ENCODE data around the gene SYTL3.

The SYTL3 gene

GRCh38 chr6:158718461-158719046, 68.7 kb downstream of the SYTL3 start:
- peak; percentile 92 for DNase-seq (ENCODE audit: low read depth, low spot score)

GRCh38 chr6:158722176-158722729, 72.4 kb downstream of the SYTL3 start:
- DNase-seq (ENCODE audit: low read depth, low spot score), result no peak

GRCh38 chr6:158725704-158726103, 75.8 kb downstream of the SYTL3 start:
- no peak for DNase-seq (ENCODE audit: low read depth, low spot score)

GRCh38 chr6:158729906-158730540, 80.2 kb downstream of the SYTL3 start:
- DNase-seq (ENCODE audit: low read depth, low spot score), result no peak

- peak; percentile 86 for DNase-seq (ENCODE audit: low read depth, low spot score)
These were observed 80.7 kb downstream of the SYTL3 start for GRCh38 chr6:158730541-158730907.

GRCh38 chr6:158735009-158735408, 85.2 kb downstream of the SYTL3 start:
- DNase-seq (ENCODE audit: low read depth, low spot score), result no peak

- DNase-seq (ENCODE audit: low read depth, low spot score), result no peak
These were observed 87.3 kb downstream of the SYTL3 start for GRCh38 chr6:158737082-158737709.

- DNase-seq (ENCODE audit: low read depth, low spot score), result no peak
These were observed 88.1 kb downstream of the SYTL3 start for GRCh38 chr6:158737710-158738615.

GRCh38 chr6:158739673-158740072, 89.8 kb downstream of the SYTL3 start:
- DNase-seq (ENCODE audit: low read depth, low spot score), result no peak

GRCh38 chr6:158743033-158743651, 93.3 kb downstream of the SYTL3 start:
- DNase-seq (ENCODE audit: low read depth, low spot score), result no peak

- no peak for DNase-seq (ENCODE audit: low read depth, low spot score)
These were observed 95.2 kb downstream of the SYTL3 start for GRCh38 chr6:158744986-158745430.

- no peak for DNase-seq (ENCODE audit: low read depth, low spot score)
These were observed 101.4 kb downstream of the SYTL3 start for GRCh38 chr6:158751224-158751623.

GRCh38 chr6:158751921-158752320, 102.1 kb downstream of the SYTL3 start:
- DNase-seq (ENCODE audit: low read depth, low spot score), result no peak

GRCh38 chr6:158752613-158753012, 102.8 kb downstream of the SYTL3 start:
- DNase-seq (ENCODE audit: low read depth, low spot score), result no peak

- no peak for DNase-seq (ENCODE audit: low read depth, low spot score)
These were observed 104.0 kb downstream of the SYTL3 start for GRCh38 chr6:158753811-158754210.

- no peak for DNase-seq (ENCODE audit: low read depth, low spot score)
These were observed 104.9 kb downstream of the SYTL3 start for GRCh38 chr6:158754738-158755137.

GRCh38 chr6:158755636-158756035, 105.8 kb downstream of the SYTL3 start:
- DNase-seq (ENCODE audit: low read depth, low spot score), result no peak

- no peak for DNase-seq (ENCODE audit: low read depth, low spot score)
These were observed 106.3 kb downstream of the SYTL3 start for GRCh38 chr6:158756126-158756525.

GRCh38 chr6:158756977-158757752, 107.3 kb downstream of the SYTL3 start:
- DNase-seq (ENCODE audit: low read depth, low spot score), result no peak

- peak; percentile 71 for DNase-seq (ENCODE audit: low read depth, low spot score)
These were observed 107.9 kb downstream of the SYTL3 start for GRCh38 chr6:158757753-158758090.

GRCh38 chr6:158758451-158758860, 108.6 kb downstream of the SYTL3 start:
- peak; percentile 84 for DNase-seq (ENCODE audit: low read depth, low spot score)

Measured in ELF-1 (cell line).